ENCODE data around the gene GPATCH1. TPM values are rescaled to one million over a fixed set of nuclear protein-coding genes. Genes with fewer than 3 reads are reported as not detected.

GPATCH1 gene
- total and polyA plus RNA-seq, 10 of the 15 experiments (the other 5 are each of a cell fraction or from before 2014, with no cell fraction given): 4.5 to 9.6 (median 7.2) TPM

GRCh38 chr19:33110137-33110910 is 29.3 kb downstream of the GPATCH1 start:
- Histone ChIP-seq H4K20me1 (ENCODE audit: control insufficient read depth, insufficient read depth) (no peaks in the 10 kb centered on the region), H3K4me3 (no peak overlapping the region), H3K4me1 (ENCODE audit: control insufficient read depth, insufficient read depth, low read length) (no peaks in the 10 kb centered on the region), H3K36me3 (ENCODE audit: control insufficient read depth in 2 of 2, insufficient read depth in 2 of 2, low read length in 1 of 2) (peaks cover 6 to 16% of the 10 kb centered on the region in 2 experiments), H3K27me3 (replicated peaks in 1 of 2; ENCODE audit: control insufficient read depth in 2 of 2, insufficient read depth in 2 of 2, low read length in 1 of 2) (no peaks in the 10 kb centered on the region), H3K4me2 (ENCODE audit: control insufficient read depth, insufficient read depth) (no peak overlapping the region), H3K27ac (ENCODE audit: control insufficient read depth, insufficient read depth) (no peak overlapping the region), H2AFZ (ENCODE audit: control insufficient read depth, low read depth, low read length) (no peak overlapping the region), H3K79me2 (ENCODE audit: control insufficient read depth, insufficient read depth, low read length) (no peaks in the 10 kb centered on the region), H3K9ac (ENCODE audit: control insufficient read depth, insufficient read depth, low read length) (no peak overlapping the region), H3K9me3 (replicated peaks; ENCODE audit: control insufficient read depth, insufficient read depth, low read length) (no peaks in the 10 kb centered on the region)
- 65% methylated on average over 9 of the region's 9 CpGs for WGBS (ENCODE audit: insufficient coverage, insufficient replicate concordance, low lambda C conversion rate, missing lambda C conversion rate)
- ChIA-PET SMC1A (ENCODE audit: uncharacterized antibody, unreplicated experiment) (no interaction called here), CTCF (interaction anchor here (0.7 to 1.4 kb wide), 2 partner anchors 12 to 14 kb away, joined by 3 read pairs; no protein-coding TSS in a partner anchor), RAD21 (ENCODE audit: unreplicated experiment) (no interaction called here), POLR2A (no interaction called here)
- ATAC-seq: no peak
- intact Hi-C loops (cut with micrococcal nuclease; ENCODE audit: unreplicated experiment) (no loop called here), in situ Hi-C loops (cut with MboI) (no loop called here)
- BruUV-seq (replicated peaks): no TSS peak
- FAIRE-seq: no peak
- DNase-seq (ENCODE audit: low read depth, low spot score): no peak
- TF ChIP-seq SMC3 (IDR thresholded peaks at IDR 0.05; ENCODE audit: borderline replicate concordance, low read length) (no peak), RAD21 (IDR thresholded peaks at IDR 0.05; ENCODE audit: insufficient read depth, low read depth, low read length) (no peak), SMAD5 (IDR thresholded peaks at IDR 0.05; ENCODE audit: low read depth) (no peak), IRF3 (IDR thresholded peaks at IDR 0.05) (no peak), USF1 (IDR thresholded peaks at IDR 0.05; ENCODE audit: borderline replicate concordance, extremely low read length, insufficient read depth, low read depth, low read length) (no peak), PBX3 (IDR thresholded peaks at IDR 0.05; ENCODE audit: insufficient replicate concordance, low read depth, low read length) (no peak), TCF7 (IDR thresholded peaks at IDR 0.05; ENCODE audit: borderline replicate concordance) (no peak), KLF5 (IDR thresholded peaks at IDR 0.05; ENCODE audit: partially characterized antibody) (no peak), ELK1 (IDR thresholded peaks at IDR 0.05; ENCODE audit: low read depth, low read length) (no peak), MTA2 (IDR thresholded peaks at IDR 0.05; ENCODE audit: low read depth) (no peak), SUZ12 (IDR thresholded peaks at IDR 0.05; ENCODE audit: unreplicated experiment) (no peak), SMAD1 (IDR thresholded peaks at IDR 0.05; ENCODE audit: low read depth, partially characterized antibody) (no peak), CUX1 (IDR thresholded peaks at IDR 0.05; ENCODE audit: insufficient replicate concordance, low read depth, low read length) (no peak)
